Left ventricle myocardium inferior (tissue), 1 donor: ENCODE results near the gene DCANP1. TPM values are rescaled to one million over a fixed set of nuclear protein-coding genes. Genes with fewer than 3 reads are reported as not detected.

Experiments
- DNase-seq: peaks from one replicate; pipeline ENCODE4 v3.0.0-alpha.2; 2020
- H3K27ac ChIP-seq: fragments of 200-600 bp; replicated peaks from 2 replicates; pipeline ENCODE4 v1.8.0; 2021
- H3K27me3 ChIP-seq: fragments of 200-600 bp; 2 replicates; pipeline ENCODE4 v1.8.0; 2021; ENCODE audit warnings: low read depth
- H3K36me3 ChIP-seq: fragments of 200-600 bp; 2 replicates; pipeline ENCODE4 v1.8.0; 2021
- H3K4me1 ChIP-seq: fragments of 200-600 bp; 2 replicates; pipeline ENCODE4 v1.8.0; 2021
- H3K4me3 ChIP-seq: fragments of 200-600 bp; 2 replicates; pipeline ENCODE4 v1.8.0; 2021; ENCODE audit warnings: mild to moderate bottlenecking, moderate library complexity
- H3K9me3 ChIP-seq: fragments of 200-600 bp; replicated peaks from 2 replicates; pipeline ENCODE4 v1.8.0; 2021
- CTCF ChIP-seq: fragments of 200-600 bp; IDR thresholded peaks from 2 replicates; pipeline ENCODE4 v1.8.0; 2021; ENCODE audit warnings: antibody characterized with exemption, mild to moderate bottlenecking, borderline replicate concordance
- intact Hi-C: fragments of 100-400 bp; cut with micrococcal nuclease; formaldehyde crosslinking; loops from one replicate; pipeline ENCODE4 v1.11.0; 2022
- total RNA-seq: library from RNA; stranded (reverse); fragmentation: NEBNext Ultra II Directional; extraction: Animal tissue kit (Norgen Biotek cat#: 25700); gene quantifications from one replicate; pipeline ENCODE4 v1.2.1, GENCODE V29; 2021
- donor health status: DM: no; HTN: yes; CAD: no; lungs with severe emphysema.

DCANP1 gene
- total RNA-seq, 1 donor from 2014 or later, result not detected

GRCh38 chr5:135469911-135470310, 22.8 kb upstream of the DCANP1 start:
- H3K4me1 ChIP-seq, result peaks cover 10% of the 10 kb centered on the region
- intact Hi-C loops, result loop anchor here (5.0 kb wide), 1 partner anchor 82 kb away; no protein-coding TSS in a partner anchor
- H3K27me3 ChIP-seq, result peaks cover 100% of the 10 kb centered on the region
- no peak for TF ChIP-seq CTCF
- H3K9me3 ChIP-seq, result no peaks in the 10 kb centered on the region
- no peak overlapping the region for H3K4me3 ChIP-seq
- no peaks in the 10 kb centered on the region for H3K36me3 ChIP-seq
- no peak overlapping the region for H3K27ac ChIP-seq
- no peak for DNase-seq

- Histone ChIP-seq H3K4me1 (peaks cover 10% of the 10 kb centered on the region), H3K36me3 (no peaks in the 10 kb centered on the region), H3K4me3 (no peak overlapping the region), H3K9me3 (no peaks in the 10 kb centered on the region), H3K27ac (no peak overlapping the region), H3K27me3 (peaks cover 100% of the 10 kb centered on the region)
- no peak for TF ChIP-seq CTCF
- no peak for DNase-seq
- intact Hi-C loops, result loop anchor here (5.0 kb wide), 1 partner anchor 84 kb away; no protein-coding TSS in a partner anchor
These were observed 21.4 kb upstream of the DCANP1 start for GRCh38 chr5:135468541-135468940.

GRCh38 chr5:135467871-135468485, 20.8 kb upstream of the DCANP1 start:
- H3K4me3 ChIP-seq, result no peak overlapping the region
- no peak for TF ChIP-seq CTCF
- no peaks in the 10 kb centered on the region for H3K36me3 ChIP-seq
- no peak for DNase-seq
- H3K9me3 ChIP-seq, result no peaks in the 10 kb centered on the region
- H3K27me3 ChIP-seq, result peaks cover 100% of the 10 kb centered on the region
- peaks cover 10% of the 10 kb centered on the region for H3K4me1 ChIP-seq
- intact Hi-C loops, result loop anchor here (5.0 kb wide), 1 partner anchor 84 kb away; no protein-coding TSS in a partner anchor
- no peak overlapping the region for H3K27ac ChIP-seq

GRCh38 chr5:135467051-135467625, 20.0 kb upstream of the DCANP1 start:
- no peak overlapping the region for H3K27ac ChIP-seq
- TF ChIP-seq CTCF, result no peak
- peaks cover 100% of the 10 kb centered on the region for H3K27me3 ChIP-seq
- H3K4me1 ChIP-seq, result peaks cover 10% of the 10 kb centered on the region
- intact Hi-C loops, result loop anchor here (5.0 kb wide), 1 partner anchor 85 kb away; no protein-coding TSS in a partner anchor
- no peak overlapping the region for H3K4me3 ChIP-seq
- H3K9me3 ChIP-seq, result no peaks in the 10 kb centered on the region
- H3K36me3 ChIP-seq, result no peaks in the 10 kb centered on the region
- no peak for DNase-seq

GRCh38 chr5:135466178-135467050, 19.3 kb upstream of the DCANP1 start:
- DNase-seq, result peak; percentile 71
- H3K27ac ChIP-seq, result no peak overlapping the region
- H3K4me3 ChIP-seq, result peak overlapping the region; percentile 60
- no peaks in the 10 kb centered on the region for H3K36me3 ChIP-seq
- peaks cover 10% of the 10 kb centered on the region for H3K4me1 ChIP-seq
- peak; percentile 89 for TF ChIP-seq CTCF
- intact Hi-C loops, result loop anchor here (5.0 kb wide), 1 partner anchor 86 kb away; no protein-coding TSS in a partner anchor
- peaks cover 100% of the 10 kb centered on the region for H3K27me3 ChIP-seq
- no peaks in the 10 kb centered on the region for H3K9me3 ChIP-seq
